Renal cortical epithelial cell (primary cell): Measurements from ENCODE around the gene GNG12. TPM values are rescaled to one million over a fixed set of nuclear protein-coding genes. Genes with fewer than 3 reads are reported as not detected.

Experiments used
- DNase-seq: peaks from one replicate; pipeline ENCODE4 v3.0.0-alpha.2; 2011; ENCODE audit warnings: low read depth
- total RNA-seq: library from RNA; depleted of rRNA; stranded (reverse); fragments of >200 nt; gene quantifications from 2 replicates; pipeline ENCODE4 v1.2.3, GENCODE V29; 2014

Gene GNG12
- total RNA-seq, 1 donor from 2014 or later: 207 TPM

DNA sequence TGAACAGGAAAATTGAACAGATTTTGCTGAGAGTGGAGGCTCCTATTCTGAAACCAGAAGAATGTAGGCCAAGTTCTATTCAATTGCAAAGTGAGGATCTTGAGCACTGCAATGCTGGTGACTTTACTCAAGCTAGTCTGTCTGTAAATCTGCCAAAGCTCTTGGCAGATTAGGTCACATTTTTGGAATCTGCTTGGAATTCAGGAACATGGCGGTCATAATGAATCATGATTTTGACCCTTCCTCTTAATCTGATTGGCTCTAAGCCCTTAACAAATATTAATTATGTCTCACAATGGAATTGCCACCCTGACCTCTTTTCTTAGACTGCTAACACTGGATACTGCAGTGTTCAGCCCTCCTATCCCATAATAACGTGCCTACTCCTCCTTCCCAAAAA lies 7.2 kb upstream of the GNG12 start:
- DNase-seq: peak; percentile 62

DNA sequence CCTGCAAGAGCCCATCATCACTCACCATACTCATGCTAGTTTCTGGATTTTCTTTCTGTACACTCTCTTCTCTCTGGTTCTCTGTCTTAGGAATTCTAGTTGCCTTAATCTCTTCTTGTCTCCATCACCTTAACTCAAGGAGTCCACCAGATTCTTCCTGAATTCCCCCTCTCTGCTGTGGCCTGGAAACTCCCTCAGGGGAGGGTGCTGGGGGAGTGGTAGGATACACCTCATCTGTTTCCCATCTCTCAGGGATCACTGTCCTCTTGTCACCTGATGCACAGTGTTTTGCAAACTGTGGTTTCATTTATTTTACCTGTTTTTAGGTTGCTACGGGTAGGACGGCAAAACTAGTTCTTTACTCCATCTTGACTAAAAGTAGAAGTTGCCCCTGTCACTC lies 6.6 kb upstream of the GNG12 start:
- DNase-seq: no peak

DNA sequence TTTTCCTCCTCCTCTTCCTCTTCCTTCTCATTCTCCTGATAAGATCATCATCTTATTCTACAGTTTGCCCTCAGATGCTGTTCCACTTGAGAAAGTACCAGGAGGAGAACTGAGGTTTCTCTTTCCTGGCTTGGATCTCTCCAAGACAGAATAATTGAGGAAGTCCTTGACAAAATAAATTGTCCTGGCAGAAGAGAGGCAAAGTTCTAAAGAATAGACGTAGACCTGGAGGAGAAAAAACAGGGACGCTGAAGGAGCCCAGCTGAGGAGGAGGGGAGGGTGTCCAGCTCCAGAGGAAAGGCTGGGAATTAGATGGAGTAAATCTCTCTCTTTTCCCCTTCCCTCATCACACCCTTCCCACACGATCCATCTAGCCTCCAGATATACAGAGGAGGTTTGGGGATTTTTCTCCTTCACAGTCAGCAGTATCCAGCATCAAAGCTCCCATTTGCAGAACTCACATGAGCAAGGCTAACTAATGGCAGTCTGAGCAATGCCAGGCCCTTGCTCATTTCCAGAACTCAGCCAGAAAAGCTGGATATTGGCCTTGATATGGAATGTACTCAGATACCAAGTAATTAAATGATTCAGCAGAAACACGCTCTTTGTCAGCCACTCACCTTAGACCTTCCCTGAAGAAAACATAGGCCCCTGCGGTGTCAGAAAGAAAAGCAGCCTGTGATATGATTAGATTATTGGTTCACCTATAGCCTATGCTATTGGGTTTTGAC lies 5.1 kb upstream of the GNG12 start:
- DNase-seq: no peak

GRCh38 chr1:67836769-67837168 lies 3.5 kb upstream of the GNG12 start:
- no peak for DNase-seq

DNA sequence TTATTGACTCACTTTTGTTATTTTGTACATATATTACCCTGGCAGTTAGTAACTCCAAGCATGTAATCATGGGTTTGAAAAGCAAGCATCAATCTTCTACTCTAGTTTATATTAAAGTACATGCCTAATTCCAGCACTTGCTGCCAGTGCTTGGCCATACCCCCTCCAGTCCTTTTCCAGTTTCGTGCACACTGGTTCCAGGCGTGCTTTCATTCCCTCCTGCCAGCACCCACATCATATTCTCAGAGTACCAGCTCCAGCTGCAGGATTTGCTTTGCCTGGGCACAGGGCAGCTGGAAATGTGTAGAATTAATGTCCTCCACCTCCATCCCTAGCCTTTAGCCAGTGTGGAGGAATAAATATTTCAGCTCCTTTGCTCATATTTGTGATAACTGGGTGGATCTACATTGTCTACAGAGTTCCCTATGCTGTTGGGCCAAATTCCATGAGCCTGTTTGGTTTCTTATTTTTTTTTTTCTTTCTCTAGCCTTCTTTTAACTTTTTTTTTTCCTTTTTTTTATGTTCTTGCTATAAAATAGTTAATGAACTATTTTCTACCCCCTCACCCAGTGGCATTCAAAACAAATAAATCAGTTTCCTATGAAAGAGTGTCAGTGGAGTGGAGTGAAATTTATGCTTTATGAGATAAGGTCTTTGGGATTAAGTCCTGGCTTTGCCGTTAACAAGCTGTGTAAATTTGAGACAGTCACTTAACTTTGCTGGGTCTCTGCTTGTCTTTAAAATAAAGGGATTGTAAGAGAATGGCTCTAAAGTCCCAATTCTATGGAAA lies 2.6 kb upstream of the GNG12 start:
- no peak for DNase-seq

- peak; percentile 38 for DNase-seq
These were observed 1.1 kb upstream of the GNG12 start for GRCh38 chr1:67834246-67834877.

DNA sequence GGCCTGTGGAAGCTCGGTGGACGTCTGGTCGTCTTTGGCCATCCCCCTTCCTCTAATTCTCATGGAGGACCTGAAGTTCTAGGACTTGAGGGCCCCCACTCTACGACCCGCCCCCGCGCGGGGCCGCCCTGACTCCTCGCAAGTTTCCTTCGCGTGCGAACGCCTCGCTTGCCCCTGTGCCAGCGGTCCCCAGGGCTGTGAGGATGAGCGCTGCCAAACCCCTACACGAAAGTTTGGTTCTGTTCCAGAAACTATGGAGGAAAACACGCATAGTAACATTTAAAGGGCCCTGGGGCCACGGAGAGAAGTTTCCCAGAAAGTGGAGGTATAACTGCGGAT lies 304 bp upstream of the GNG12 start:
- no peak for DNase-seq

- DNase-seq: peak; percentile 75
These were observed 1.3 kb downstream of the GNG12 start for GRCh38 chr1:67831850-67832513.

DNA sequence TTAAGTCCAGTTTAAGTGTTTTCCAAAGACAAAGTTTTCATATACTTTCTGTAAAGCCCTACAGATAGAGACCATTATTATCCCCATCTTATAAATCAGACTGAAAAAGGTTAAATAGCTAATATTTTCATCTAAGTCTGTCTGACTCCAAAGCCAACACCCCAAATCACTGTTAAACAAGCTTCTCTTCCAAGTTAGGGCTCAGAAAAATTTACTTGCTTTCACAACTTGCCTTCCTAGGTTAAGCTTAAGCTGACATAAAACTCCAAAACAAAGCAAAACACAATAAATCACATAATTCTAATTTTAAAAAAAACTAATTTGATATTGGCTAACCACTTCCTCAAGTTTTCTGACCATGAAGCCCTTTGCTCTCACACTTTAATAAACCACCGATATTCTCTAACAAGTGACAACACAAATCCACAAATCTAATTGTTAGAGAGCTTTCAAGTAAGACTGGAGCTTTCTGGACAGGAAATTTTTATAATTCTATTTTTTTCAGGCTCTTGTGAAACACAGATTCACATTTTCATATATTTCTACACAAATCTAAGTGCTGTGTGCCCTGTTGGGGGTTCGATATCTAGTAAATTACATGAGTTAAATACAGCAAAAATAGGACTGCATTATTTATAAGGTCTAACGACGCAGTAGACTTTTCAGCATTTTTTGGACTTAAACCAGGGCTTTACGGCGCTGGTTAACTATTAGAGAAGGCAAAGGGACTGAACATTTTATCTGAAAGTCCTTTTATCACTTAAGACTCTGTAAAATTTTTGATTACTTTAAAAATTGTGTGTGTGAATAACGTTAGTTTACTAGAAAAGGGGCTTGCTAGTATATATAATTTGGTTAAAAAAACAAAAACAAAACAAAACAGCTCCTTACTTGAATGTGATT lies 2.1 kb downstream of the GNG12 start:
- peak; percentile 43 for DNase-seq

DNA sequence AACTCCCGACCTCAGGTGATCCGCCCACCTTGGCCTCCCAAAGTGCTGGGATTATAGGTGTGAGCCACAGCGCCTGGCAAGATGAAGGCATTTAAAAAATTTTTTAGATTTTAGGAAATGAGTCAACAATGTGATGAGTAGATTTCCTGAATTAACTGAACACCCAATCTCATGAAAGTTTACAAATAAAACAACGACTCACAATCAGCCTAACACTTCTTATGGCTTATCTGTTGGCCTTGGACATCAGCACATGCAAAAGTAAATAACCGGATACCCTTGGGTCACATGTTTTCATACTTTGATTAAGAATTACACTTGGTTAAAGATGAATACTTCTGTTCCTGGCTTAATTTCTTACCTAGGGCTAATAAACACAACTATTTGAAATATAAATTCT lies 3.0 kb downstream of the GNG12 start:
- DNase-seq: no peak

DNA sequence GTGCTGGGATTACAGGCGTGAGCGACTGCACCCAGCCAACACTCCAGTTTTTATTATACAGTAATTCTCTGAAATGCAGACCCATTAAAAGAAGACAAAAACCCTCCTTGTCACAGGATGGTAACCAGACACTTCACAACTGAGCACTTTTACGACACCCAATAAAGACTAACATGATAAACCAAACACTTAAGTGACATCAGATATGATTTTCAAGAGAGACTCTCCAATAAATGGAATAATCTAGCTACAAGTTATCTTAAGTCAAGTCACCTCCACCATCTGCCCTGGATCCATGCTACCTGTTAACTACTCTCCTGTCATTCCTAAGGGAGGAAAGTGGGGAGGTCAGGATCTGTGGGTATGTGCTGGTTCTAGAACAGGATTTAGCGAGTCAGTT lies 5.6 kb downstream of the GNG12 start:
- no peak for DNase-seq

GRCh38 chr1:67825591-67825990 lies 7.7 kb downstream of the GNG12 start:
- DNase-seq: peak; percentile 61

DNA sequence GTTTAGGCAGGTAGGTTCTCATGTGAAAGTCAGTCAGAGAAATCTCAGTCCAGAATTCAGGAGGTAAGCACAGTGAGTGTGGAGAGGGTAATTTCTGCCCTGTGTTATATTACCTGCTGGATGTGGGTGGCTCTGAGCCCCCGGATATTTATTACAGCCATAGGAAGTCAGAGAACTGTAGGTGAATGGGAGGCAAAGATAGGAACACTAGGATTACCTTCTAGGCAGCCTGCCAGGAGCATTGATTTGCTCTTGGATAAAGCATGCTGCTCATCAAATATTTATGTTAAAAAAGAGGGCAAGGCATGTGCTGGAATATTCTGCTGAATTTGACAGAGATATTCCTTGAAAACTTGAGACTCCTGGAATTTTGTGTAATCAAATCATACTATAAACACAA lies 8.5 kb downstream of the GNG12 start:
- DNase-seq: no peak

- no peak for DNase-seq
These were observed 9.7 kb downstream of the GNG12 start for GRCh38 chr1:67823615-67824014.

- DNase-seq: no peak
These were observed 12.0 kb downstream of the GNG12 start for GRCh38 chr1:67821263-67821662.

GRCh38 chr1:67818725-67819301 lies 14.5 kb downstream of the GNG12 start:
- DNase-seq: no peak

GRCh38 chr1:67818162-67818561 lies 15.1 kb downstream of the GNG12 start:
- DNase-seq: no peak

GRCh38 chr1:67817319-67817718 lies 15.9 kb downstream of the GNG12 start:
- DNase-seq: no peak

DNA sequence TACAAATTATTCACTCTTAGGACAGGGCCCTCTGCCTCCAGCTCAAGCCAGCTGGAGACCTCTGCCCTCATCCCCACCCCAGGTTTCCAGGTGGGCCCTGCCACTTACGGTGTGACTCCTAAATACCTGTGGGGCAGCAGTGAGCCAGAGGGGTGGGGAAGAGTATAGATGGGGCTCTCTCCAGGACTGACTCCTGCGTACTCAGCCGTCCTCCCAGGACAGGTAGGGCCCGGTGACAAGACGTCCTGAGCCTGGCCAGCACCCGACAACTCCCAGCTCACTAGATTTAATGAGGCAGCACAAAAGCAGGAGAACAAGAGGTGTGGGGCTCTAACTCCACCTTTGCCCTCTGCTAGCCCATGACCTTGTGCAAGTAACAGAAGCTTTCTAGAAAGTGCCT lies 16.8 kb downstream of the GNG12 start:
- DNase-seq: no peak

GRCh38 chr1:67816095-67816475 lies 17.2 kb downstream of the GNG12 start:
- no peak for DNase-seq
